ENCODE results near the gene CHRNB2. TPM values are rescaled to one million over a fixed set of nuclear protein-coding genes. Genes with fewer than 3 reads are reported as not detected.

The CHRNB2 gene
- polyA plus RNA-seq (15.5 and 18.2 TPM in 2 replicates), polyA minus RNA-seq (42.7 and 45.8 TPM in 2 replicates)

DNA sequence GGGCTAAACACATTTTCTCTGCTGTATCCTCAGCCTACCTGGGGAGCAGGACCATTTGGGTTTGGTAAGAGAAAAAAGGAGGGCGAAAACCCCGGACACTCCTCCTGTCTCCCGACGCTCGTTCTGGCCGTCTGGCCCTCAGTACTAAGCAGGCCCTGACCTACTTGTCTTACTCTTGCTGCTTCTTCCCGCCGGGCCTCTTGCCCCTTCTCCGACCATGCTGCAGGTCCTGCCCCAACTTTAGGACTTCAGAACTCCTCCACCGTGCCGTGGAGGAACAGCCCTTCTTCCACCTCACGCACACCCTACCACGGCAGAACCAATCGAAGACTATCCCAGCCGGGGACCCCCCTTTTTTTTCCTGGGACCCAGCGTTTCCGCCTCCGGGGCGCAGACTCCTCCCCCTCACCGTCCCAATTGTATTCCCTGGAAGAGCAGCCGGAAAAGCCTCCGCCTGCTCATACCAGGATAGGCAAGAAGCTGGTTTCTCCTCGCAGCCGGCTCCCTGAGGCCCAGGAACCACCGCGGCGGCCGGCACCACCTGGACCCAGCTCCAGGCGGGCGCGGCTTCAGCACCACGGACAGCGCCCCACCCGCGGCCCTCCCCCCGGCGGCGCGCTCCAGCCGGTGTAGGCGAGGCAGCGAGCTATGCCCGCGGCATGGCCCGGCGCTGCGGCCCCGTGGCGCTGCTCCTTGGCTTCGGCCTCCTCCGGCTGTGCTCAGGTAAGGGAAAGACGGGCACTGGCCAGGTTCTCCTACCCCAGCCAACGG, at the start of gene CHRNB2:
CHRNB2 (plus strand) TSS at position 393 of the 771 bp plus-strand sequence; CDS start at position 660, 267 bp downstream.
- Histone ChIP-seq H3F3A (ENCODE audit: insufficient read depth, low read length, poor library complexity, severe bottlenecking) (no peaks in the 10 kb centered on the region), H2AFZ (ENCODE audit: low read depth, low read length) (peak within 1 kb of the TSS; percentile 66), H3K4me2 (ENCODE audit: low read length) (peak within 1 kb of the TSS; percentile 83), H4K20me1 (ENCODE audit: insufficient read depth) (no peaks in the 10 kb centered on the region), H3K4me3 (ENCODE audit: low read length) (peak within 1 kb of the TSS; percentile 94), H3K36me3 (ENCODE audit: insufficient read depth, low read length) (no peaks in the 10 kb centered on the region), H3K79me2 (replicated peaks; ENCODE audit: insufficient read depth, low read length) (peaks cover 14% of the 10 kb centered on the region), H3K27ac (ENCODE audit: low read length) (no peak within 1 kb of the TSS), H3K9me3 (ENCODE audit: low read length) (no peaks in the 10 kb centered on the region), H3K9ac (ENCODE audit: low read length) (peak within 1 kb of the TSS; percentile 76), H3K27me3 (ENCODE audit: insufficient read depth, low read depth, low read length) (no peaks in the 10 kb centered on the region), H3K9me2 (ENCODE audit: insufficient read depth, low read length) (no peaks in the 10 kb centered on the region)
- TF ChIP-seq, protein P1, sequence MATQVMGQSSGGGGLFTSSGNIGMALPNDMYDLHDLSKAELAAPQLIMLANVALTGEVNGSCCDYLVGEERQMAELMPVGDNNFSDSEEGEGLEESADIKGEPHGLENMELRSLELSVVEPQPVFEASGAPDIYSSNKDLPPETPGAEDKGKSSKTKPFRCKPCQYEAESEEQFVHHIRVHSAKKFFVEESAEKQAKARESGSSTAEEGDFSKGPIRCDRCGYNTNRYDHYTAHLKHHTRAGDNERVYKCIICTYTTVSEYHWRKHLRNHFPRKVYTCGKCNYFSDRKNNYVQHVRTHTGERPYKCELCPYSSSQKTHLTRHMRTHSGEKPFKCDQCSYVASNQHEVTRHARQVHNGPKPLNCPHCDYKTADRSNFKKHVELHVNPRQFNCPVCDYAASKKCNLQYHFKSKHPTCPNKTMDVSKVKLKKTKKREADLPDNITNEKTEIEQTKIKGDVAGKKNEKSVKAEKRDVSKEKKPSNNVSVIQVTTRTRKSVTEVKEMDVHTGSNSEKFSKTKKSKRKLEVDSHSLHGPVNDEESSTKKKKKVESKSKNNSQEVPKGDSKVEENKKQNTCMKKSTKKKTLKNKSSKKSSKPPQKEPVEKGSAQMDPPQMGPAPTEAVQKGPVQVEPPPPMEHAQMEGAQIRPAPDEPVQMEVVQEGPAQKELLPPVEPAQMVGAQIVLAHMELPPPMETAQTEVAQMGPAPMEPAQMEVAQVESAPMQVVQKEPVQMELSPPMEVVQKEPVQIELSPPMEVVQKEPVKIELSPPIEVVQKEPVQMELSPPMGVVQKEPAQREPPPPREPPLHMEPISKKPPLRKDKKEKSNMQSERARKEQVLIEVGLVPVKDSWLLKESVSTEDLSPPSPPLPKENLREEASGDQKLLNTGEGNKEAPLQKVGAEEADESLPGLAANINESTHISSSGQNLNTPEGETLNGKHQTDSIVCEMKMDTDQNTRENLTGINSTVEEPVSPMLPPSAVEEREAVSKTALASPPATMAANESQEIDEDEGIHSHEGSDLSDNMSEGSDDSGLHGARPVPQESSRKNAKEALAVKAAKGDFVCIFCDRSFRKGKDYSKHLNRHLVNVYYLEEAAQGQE (IDR thresholded peaks at IDR 0.05; ENCODE audit: borderline replicate concordance): peak; percentile 92
- TF ChIP-seq MXI1 (conservative IDR thresholded peaks at IDR 0.05; ENCODE audit: poor library complexity, severe bottlenecking): peak; percentile 89
- no peak for TF ChIP-seq EP300 (conservative IDR thresholded peaks at IDR 0.05; ENCODE audit: poor library complexity, severe bottlenecking)
- no peak for TF ChIP-seq CTCF (IDR thresholded peaks at IDR 0.05; ENCODE audit: poor library complexity, severe bottlenecking)
- TF ChIP-seq SMC3 (conservative IDR thresholded peaks at IDR 0.05; ENCODE audit: poor library complexity): peak; percentile 40
- peak; percentile 74 for TF ChIP-seq POLR2AphosphoS5 (IDR thresholded peaks at IDR 0.05)
- no peak for TF ChIP-seq TAF1 (IDR thresholded peaks at IDR 0.05; ENCODE audit: low read depth)
- TF ChIP-seq RAD21 (conservative IDR thresholded peaks at IDR 0.05): peak; percentile 37
- TF ChIP-seq EZH2 (IDR thresholded peaks at IDR 0.05; ENCODE audit: borderline replicate concordance, insufficient read depth, low read length, poor library complexity, severe bottlenecking): no peak

GRCh38 chr1:154519591-154519991, 48.0 kb upstream of the CHRNB2 start:
- no peaks in the 10 kb centered on the region for H4K20me1 ChIP-seq (ENCODE audit: insufficient read depth)
- no peaks in the 10 kb centered on the region for H3K9me2 ChIP-seq (ENCODE audit: insufficient read depth, low read length)
- no peak overlapping the region for H3K4me2 ChIP-seq (ENCODE audit: low read length)
- no peak overlapping the region for H3K9ac ChIP-seq (ENCODE audit: low read length)
- H3F3A ChIP-seq (ENCODE audit: insufficient read depth, low read length, poor library complexity, severe bottlenecking): no peaks in the 10 kb centered on the region
- H3K27me3 ChIP-seq (ENCODE audit: insufficient read depth, low read depth, low read length): no peaks in the 10 kb centered on the region
- no peaks in the 10 kb centered on the region for H3K36me3 ChIP-seq (ENCODE audit: insufficient read depth, low read length)
- H3K9me3 ChIP-seq (ENCODE audit: low read length): no peaks in the 10 kb centered on the region
- no peak overlapping the region for H3K4me3 ChIP-seq (ENCODE audit: low read length)
- H3K79me2 ChIP-seq (replicated peaks; ENCODE audit: insufficient read depth, low read length): no peaks in the 10 kb centered on the region
- no peak overlapping the region for H3K27ac ChIP-seq (ENCODE audit: low read length)
- TF ChIP-seq CTCF (IDR thresholded peaks at IDR 0.05; ENCODE audit: poor library complexity, severe bottlenecking): no peak
- no peak for TF ChIP-seq EZH2 (IDR thresholded peaks at IDR 0.05; ENCODE audit: borderline replicate concordance, insufficient read depth, low read length, poor library complexity, severe bottlenecking)
- no peak for TF ChIP-seq RAD21 (conservative IDR thresholded peaks at IDR 0.05)
- TF ChIP-seq SMC3 (conservative IDR thresholded peaks at IDR 0.05; ENCODE audit: poor library complexity): no peak
- TF ChIP-seq MXI1 (conservative IDR thresholded peaks at IDR 0.05; ENCODE audit: poor library complexity, severe bottlenecking): no peak
- TF ChIP-seq TAF1 (IDR thresholded peaks at IDR 0.05; ENCODE audit: low read depth): no peak
- TF ChIP-seq, protein P1 (IDR thresholded peaks at IDR 0.05; ENCODE audit: borderline replicate concordance): no peak
- TF ChIP-seq POLR2AphosphoS5 (IDR thresholded peaks at IDR 0.05): no peak
- no peak for TF ChIP-seq EP300 (conservative IDR thresholded peaks at IDR 0.05; ENCODE audit: poor library complexity, severe bottlenecking)
- no peak overlapping the region for H2AFZ ChIP-seq (ENCODE audit: low read depth, low read length)

Measured in neural cell (in vitro differentiated cells).